GM19467 (cell line): ENCODE data around the gene PGGT1B.

ENCODE experiments used
- ATAC-seq: cut with Tn5 transposase; IDR thresholded peaks from one replicate; pipeline ENCODE4 v1.9.1; 2021; ENCODE audit warnings: mild to moderate bottlenecking, moderate library complexity; ENCODE audit not compliant: unreplicated experiment

Gene PGGT1B

GRCh38 chr5:115262321-115263077 is at the start of gene PGGT1B:
PGGT1B (minus strand) TSS chr5:115262877; CDS start chr5:115262851, 26 bp downstream.
- ATAC-seq, result peak; percentile 88

GRCh38 chr5:115309751-115310370 is 47.2 kb upstream of the PGGT1B start:
- ATAC-seq, result no peak

- no peak for ATAC-seq
Measured at GRCh38 chr5:115308815-115309214, 46.1 kb upstream of the PGGT1B start.

- no peak for ATAC-seq
Measured at GRCh38 chr5:115306011-115306536, 43.4 kb upstream of the PGGT1B start.

- no peak for ATAC-seq
Measured at GRCh38 chr5:115304496-115304895, 41.8 kb upstream of the PGGT1B start.

- ATAC-seq, result no peak
Measured at GRCh38 chr5:115298811-115299210, 36.1 kb upstream of the PGGT1B start.

- no peak for ATAC-seq
Measured at GRCh38 chr5:115297031-115297430, 34.4 kb upstream of the PGGT1B start.

- peak; percentile 79 for ATAC-seq
Measured at GRCh38 chr5:115296124-115297022, 33.7 kb upstream of the PGGT1B start, which contains the start of gene CCDC112. CCDC112 (minus strand) TSS chr5:115296654; CDS start chr5:115296543, 111 bp downstream.

- no peak for ATAC-seq
Measured at GRCh38 chr5:115295777-115296123, 33.1 kb upstream of the PGGT1B start.

GRCh38 chr5:115291397-115291796 is 28.7 kb upstream of the PGGT1B start:
- no peak for ATAC-seq

- ATAC-seq, result no peak
Measured at GRCh38 chr5:115289104-115289503, 26.4 kb upstream of the PGGT1B start.

GRCh38 chr5:115284021-115284420 is 21.3 kb upstream of the PGGT1B start:
- ATAC-seq, result no peak

GRCh38 chr5:115282131-115282530 is 19.5 kb upstream of the PGGT1B start:
- ATAC-seq, result no peak

- no peak for ATAC-seq
Measured at GRCh38 chr5:115274584-115274983, 11.9 kb upstream of the PGGT1B start.

- no peak for ATAC-seq
Measured at GRCh38 chr5:115272297-115272958, 9.8 kb upstream of the PGGT1B start.

- ATAC-seq, result no peak
Measured at GRCh38 chr5:115271295-115272050, 8.8 kb upstream of the PGGT1B start.

- ATAC-seq, result no peak
Measured at GRCh38 chr5:115267617-115268016, 4.9 kb upstream of the PGGT1B start.

GRCh38 chr5:115265220-115265619 is 2.5 kb upstream of the PGGT1B start:
- no peak for ATAC-seq

- no peak for ATAC-seq
Measured at GRCh38 chr5:115264786-115265185, 2.1 kb upstream of the PGGT1B start.

GRCh38 chr5:115263078-115263380 is 352 bp upstream of the PGGT1B start:
- no peak for ATAC-seq
